AG10803 (cell line): ENCODE results near the gene PHOSPHO2.

Source experiments
- DNase-seq: peaks from one replicate; pipeline ENCODE4 v3.0.0; 2010; ENCODE audit warnings: low read depth
- H3K4me3 ChIP-seq: 2 replicates; pipeline ENCODE4 v1.5.1; 2011; ENCODE audit warnings: mild to moderate bottlenecking, low read length, control low read depth
- CTCF ChIP-seq: conservative IDR thresholded peaks from 2 replicates; pipeline ENCODE4 v1.5.1; 2011; ENCODE audit warnings: mild to moderate bottlenecking, low read length, control low read depth, inconsistent platforms

The PHOSPHO2 gene

GRCh38 chr2:169716938-169717690 lies 22.8 kb downstream of the PHOSPHO2 start:
- no peak for TF ChIP-seq CTCF
- no peak overlapping the region for H3K4me3 ChIP-seq
- DNase-seq: no peak

GRCh38 chr2:169717691-169718063 lies 23.4 kb downstream of the PHOSPHO2 start:
- no peak for DNase-seq
- H3K4me3 ChIP-seq: no peak overlapping the region
- TF ChIP-seq CTCF: no peak

GRCh38 chr2:169718930-169719504 lies 24.7 kb downstream of the PHOSPHO2 start:
- no peak overlapping the region for H3K4me3 ChIP-seq
- no peak for DNase-seq
- TF ChIP-seq CTCF: no peak

GRCh38 chr2:169721016-169721415 lies 26.7 kb downstream of the PHOSPHO2 start:
- no peak for DNase-seq
- no peak overlapping the region for H3K4me3 ChIP-seq
- no peak for TF ChIP-seq CTCF

- H3K4me3 ChIP-seq: no peak overlapping the region
- no peak for DNase-seq
- TF ChIP-seq CTCF: no peak
Observed at GRCh38 chr2:169727065-169727464, 32.8 kb downstream of the PHOSPHO2 start.

GRCh38 chr2:169729274-169729605 lies 35.0 kb downstream of the PHOSPHO2 start:
- no peak overlapping the region for H3K4me3 ChIP-seq
- DNase-seq: no peak
- TF ChIP-seq CTCF: no peak

- no peak overlapping the region for H3K4me3 ChIP-seq
- no peak for TF ChIP-seq CTCF
- DNase-seq: no peak
Observed at GRCh38 chr2:169732075-169732474, 37.8 kb downstream of the PHOSPHO2 start.
